Sciatic nerve (tissue), 2 donors: ENCODE data around the gene IMMP1L. TPM values are rescaled to one million over a fixed set of nuclear protein-coding genes. Genes with fewer than 3 reads are reported as not detected.

ENCODE experiments used
- ATAC-seq: fragments of 200-7000 bp; cut with Tn5 transposase; one replicate; pipeline ENCODE4 v1.9.1; 2020; ENCODE audit warnings: mild to moderate bottlenecking, moderate library complexity
- DNase-seq: peaks from one replicate; pipeline ENCODE4 v3.0.0-alpha.2; 2020; ENCODE audit warnings: low spot score
- intact Hi-C: fragments of 100-400 bp; cut with DNase I; formaldehyde crosslinking; loops from one replicate; pipeline ENCODE4 v1.14.2; 2022
- total RNA-seq: library from RNA; stranded (reverse); fragmentation: NEBNext Ultra II Directional; extraction: Animal tissue kit (Norgen Biotek cat#: 25700); gene quantifications from one replicate; pipeline ENCODE4 v1.2.1, GENCODE V29; 2021
- donor health status: DM: no; HTN: no; CAD: no.
- donor health status: DM: no; HTN: no; CAD: no.

The IMMP1L gene
- total RNA-seq, 1 donor from 2014 or later, result 18.8 TPM

- intact Hi-C loops, result loop anchor here (10.0 kb wide), 1 partner anchor 1836 kb away; no protein-coding TSS in a partner anchor
- ATAC-seq (no peak), DNase-seq (no peak)
These were observed 30.4 kb downstream of the IMMP1L start for GRCh38 chr11:31479066-31479465.

DNA sequence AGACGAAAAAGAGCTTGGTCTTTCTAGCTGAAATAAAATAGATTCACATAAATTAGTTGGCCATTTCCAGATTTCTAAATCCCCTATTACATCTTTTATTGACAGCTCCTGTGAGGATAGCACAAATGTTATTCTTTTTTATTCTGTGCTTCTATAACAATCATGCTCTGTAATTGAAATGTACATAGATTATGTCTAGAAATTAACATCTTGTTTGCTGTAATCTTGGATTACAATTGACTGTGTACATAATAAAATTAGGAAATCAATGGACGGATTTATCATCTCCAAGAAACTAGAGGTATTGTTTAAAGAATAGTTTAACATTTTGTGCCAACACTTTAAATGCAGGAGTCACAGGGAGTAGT is 31.2 kb downstream of the IMMP1L start:
- DNase-seq (no peak), ATAC-seq (no peak)
- intact Hi-C loops, result loop anchor here (10.0 kb wide), 1 partner anchor 1837 kb away; no protein-coding TSS in a partner anchor

DNA sequence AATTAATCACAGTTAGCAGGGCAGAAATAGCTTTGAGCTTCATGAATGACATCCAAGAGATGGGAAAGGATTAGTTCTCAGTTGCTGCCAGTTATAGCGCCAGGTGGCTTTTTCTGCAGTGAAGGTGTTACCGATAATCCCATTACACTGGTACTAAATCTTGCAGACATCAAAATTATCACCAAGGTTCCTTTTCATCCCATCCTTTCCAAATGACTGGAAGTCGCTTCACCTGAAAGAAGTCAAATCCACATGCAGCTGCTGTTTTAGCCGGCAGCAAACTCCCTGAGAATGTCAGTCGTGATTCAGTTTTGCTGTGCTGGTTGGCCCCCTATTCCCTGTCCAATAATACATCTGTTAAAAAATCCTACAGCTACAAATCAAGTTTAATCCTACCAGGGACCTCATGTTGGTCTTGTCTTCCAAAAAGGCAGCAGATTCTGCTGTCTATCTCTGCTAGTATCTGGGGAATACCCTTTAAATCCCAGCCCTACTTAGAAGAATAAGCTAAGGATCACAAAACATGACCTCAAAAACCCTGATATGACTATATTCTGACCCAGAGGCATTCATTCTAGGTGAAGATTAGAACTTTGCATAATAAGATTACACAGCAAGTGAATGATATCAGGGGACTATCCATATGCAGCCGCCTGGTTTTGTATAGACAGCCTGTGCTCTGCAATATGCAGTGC is 31.7 kb downstream of the IMMP1L start:
- intact Hi-C loops, result loop anchor here (10.0 kb wide), 1 partner anchor 1837 kb away; no protein-coding TSS in a partner anchor
- DNase-seq (no peak), ATAC-seq (no peak)

DNA sequence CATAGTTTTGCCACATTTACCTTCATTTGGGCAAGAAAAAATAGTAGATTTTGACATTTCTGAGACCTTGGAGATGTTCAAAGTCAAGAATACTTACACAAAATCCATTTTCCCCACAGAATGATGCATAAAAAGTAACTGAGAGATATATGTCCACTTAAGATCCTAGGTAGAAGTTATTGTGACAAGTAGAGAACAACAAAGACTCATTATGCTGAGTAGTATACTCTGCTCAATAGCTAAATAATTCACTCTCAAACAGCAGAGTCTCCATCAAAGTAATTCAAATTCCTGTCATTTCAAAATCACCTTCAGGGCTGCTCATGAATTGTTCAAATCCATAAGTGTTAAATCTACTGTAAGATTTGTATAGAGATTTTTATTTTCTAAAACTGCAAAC is 35.3 kb downstream of the IMMP1L start:
- DNase-seq, result no peak
- ATAC-seq, result no peak
- intact Hi-C loops, result loop anchor here (10.0 kb wide), 1 partner anchor 1841 kb away; no protein-coding TSS in a partner anchor

DNA sequence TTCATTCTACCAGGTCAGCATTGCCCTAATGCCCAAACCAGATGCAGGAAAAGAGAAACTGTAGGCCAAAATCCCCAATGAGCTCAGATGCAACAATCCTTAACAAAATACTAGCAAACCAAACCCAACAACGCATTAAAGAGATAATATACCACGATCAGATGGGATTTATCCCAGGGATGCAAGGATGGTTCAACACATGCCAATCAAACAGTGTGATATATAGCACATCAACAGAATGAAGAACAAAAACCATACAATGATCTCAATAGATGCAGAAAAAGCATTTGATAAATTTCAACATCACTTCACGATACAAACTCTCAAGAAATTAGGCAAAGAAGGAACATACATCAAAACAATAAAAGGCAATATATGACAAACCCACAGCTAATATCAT is 45.0 kb downstream of the IMMP1L start:
- no peak for ATAC-seq
- DNase-seq, result no peak
- intact Hi-C loops, result no loop called here

GRCh38 chr11:31455177-31455576 is 54.2 kb downstream of the IMMP1L start:
- ATAC-seq (no peak), DNase-seq (no peak)
- intact Hi-C loops, result no loop called here

GRCh38 chr11:31450841-31451240 is 58.6 kb downstream of the IMMP1L start:
- intact Hi-C loops, result no loop called here
- no peak for DNase-seq
- ATAC-seq, result no peak

- intact Hi-C loops, result no loop called here
- ATAC-seq (no peak), DNase-seq (no peak)
These were observed 60.4 kb downstream of the IMMP1L start for GRCh38 chr11:31449040-31449439.

GRCh38 chr11:31445621-31446020 is 63.8 kb downstream of the IMMP1L start:
- intact Hi-C loops, result no loop called here
- ATAC-seq, result no peak

GRCh38 chr11:31443802-31444201 is 65.6 kb downstream of the IMMP1L start:
- DNase-seq (no peak), ATAC-seq (no peak)
- intact Hi-C loops, result no loop called here

More at GRCh38 chr11:31445621-31446020, 63.8 kb downstream of the IMMP1L start:
- DNase-seq, result no peak

DNA sequence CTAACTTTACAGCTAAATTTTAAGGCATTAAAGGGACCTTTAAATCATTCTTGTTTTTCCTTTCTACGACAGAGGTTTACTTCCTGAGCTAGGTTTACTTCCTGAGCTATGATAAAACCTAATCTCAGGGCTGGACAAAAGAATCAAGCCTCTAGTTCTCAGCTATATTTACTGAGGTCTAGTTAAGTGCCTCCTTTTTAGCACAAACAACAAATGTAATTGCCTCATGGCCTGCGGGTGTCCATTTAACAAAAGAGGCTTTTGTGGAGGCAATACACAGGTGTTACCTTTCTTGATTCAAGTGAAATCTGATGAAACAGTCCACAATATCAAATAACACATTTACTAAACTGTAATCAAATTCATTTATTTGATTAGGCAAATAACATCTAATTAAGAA is 67.3 kb downstream of the IMMP1L start:
- ATAC-seq (no peak), DNase-seq (no peak)
- intact Hi-C loops, result no loop called here

- ATAC-seq (no peak), DNase-seq (no peak)
- intact Hi-C loops, result no loop called here
These were observed 68.1 kb downstream of the IMMP1L start for GRCh38 chr11:31441296-31441695.

DNA sequence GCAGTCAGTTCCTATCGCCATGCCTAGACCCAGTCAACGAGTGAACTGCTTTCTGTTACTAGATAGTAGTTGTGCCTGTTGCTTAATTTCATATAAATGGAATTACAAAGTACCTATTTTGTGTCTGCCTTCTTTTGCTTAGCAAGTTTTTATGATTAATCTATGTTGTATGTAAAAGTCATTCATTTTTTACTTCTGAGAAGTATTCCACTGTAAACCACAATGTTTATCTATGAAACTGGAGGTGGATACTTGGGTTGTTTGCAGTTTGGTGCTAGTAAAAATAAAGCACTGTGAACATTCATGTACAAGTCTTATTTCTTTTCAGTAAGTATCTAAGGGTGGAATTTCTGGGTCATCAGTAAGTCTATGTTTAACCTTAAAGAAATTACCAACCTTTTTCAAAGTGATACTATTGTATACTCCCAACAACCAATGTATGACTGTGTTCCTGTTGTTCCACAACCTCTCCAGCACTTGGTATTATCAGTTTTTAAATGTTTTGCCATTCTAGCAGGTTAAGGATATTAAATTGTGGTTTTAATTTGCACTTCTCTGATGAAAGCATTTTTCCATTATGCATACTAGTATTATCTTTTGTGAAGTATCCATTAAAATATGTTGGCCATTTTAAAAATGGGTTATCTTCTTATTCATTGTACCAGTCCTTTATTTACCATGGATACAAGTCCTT is 71.5 kb downstream of the IMMP1L start:
- ATAC-seq (no peak), DNase-seq (no peak)
- intact Hi-C loops, result no loop called here

- no peak for ATAC-seq
- intact Hi-C loops, result no loop called here
These were observed 75.6 kb downstream of the IMMP1L start for GRCh38 chr11:31433851-31434250.

DNA sequence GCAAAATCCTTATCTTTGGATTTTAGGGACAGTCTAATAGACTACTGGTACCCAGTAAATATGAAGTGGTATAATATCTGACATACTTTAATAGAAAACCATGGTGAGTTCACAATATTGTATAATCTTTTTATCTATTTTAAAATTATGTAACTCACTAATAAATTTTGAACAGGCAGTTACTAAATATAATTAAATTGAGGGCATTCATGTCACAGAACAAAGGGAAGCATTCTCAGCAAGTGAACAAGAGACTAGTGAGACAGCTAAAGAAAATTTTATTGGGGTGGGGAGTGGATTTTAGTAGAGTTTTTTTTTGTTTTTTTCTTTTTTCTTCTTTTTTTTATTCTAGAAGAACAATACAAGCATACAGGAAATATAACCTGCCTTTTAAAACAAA is 84.8 kb downstream of the IMMP1L start:
- intact Hi-C loops, result no loop called here
- ATAC-seq, result no peak
- DNase-seq, result no peak

More at GRCh38 chr11:31433851-31434250, 75.6 kb downstream of the IMMP1L start:
- no peak for DNase-seq

DNA sequence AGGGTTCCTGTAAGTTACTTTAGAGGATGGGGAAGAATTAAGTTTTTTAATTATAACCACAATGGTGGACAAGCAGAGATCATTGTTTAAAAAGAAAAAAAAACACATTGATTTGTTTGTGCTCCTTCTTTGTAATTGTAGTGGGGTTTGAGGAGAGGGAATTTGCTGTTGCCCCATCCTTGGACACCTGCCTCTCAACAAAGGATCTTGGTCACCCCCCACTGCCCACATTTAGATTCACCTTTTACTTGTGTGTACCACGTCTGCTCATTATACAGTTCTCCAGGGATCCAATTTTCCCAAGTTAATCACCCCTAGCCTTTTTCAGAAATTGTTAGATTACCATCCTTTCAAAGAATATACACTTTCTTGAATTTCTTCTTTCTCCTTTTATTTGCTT is 86.7 kb downstream of the IMMP1L start:
- DNase-seq (no peak), ATAC-seq (no peak)
- intact Hi-C loops, result no loop called here

DNA sequence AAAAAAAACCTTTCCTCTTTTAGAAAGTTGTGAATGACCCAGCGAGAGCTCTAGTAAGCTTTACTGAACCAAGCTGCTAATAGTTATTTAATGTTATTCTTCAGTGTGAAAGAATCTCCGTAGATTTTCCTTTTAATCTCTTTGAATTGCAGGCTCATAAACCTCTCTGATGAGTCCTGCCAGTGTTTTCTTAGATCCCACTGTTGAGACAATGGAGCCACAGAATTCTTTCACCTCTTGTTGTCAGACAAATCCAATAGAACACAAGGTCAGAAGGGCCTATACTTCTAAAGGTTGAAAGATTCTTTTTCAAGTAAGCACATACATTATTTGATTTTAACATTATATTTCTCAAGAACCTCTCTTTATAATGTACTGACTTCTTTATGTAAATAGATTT is 87.6 kb downstream of the IMMP1L start:
- intact Hi-C loops, result no loop called here
- ATAC-seq (no peak), DNase-seq (no peak)

DNA sequence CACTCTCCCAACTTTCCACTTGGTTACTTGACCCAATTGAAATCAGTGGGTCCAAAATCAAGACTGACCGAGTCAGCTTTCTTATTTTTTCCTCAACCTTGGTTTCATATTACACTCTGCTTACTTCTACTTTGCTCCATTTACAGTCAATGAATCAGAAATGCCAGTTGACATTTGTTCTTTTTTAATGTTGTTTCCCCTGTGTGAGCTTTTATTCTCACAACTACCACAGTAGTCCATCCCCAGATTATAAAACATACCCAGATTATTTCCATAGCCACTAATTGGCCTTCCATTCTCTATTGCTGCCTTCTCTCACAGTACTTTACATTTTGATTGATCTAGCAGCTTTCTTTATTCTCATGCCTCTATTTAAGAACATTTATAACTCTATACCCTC is 89.8 kb downstream of the IMMP1L start:
- intact Hi-C loops, result no loop called here
- no peak for ATAC-seq
- no peak for DNase-seq

DNA sequence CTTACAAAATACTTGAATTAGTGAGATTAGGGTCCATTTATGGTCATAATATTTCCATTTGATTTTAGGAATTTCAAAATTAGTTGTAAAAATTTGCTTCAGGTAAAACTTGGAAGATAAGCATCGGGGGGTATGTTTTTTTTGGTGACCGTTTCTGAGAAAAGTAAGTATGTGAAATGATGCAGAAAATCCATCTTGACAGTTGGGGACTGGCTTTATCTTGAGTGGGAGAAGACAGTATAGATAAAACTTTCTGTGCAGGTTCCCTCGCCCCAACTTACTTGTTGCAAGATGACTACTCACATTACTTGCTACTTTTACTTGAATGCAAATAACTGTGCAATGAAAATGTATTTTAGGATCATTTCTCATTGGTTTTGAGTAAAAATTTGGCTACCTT is 90.3 kb downstream of the IMMP1L start:
- ATAC-seq (no peak), DNase-seq (no peak)
- intact Hi-C loops, result no loop called here

GRCh38 chr11:31417816-31418215 is 91.6 kb downstream of the IMMP1L start:
- DNase-seq (no peak), ATAC-seq (no peak)
- intact Hi-C loops, result no loop called here

DNA sequence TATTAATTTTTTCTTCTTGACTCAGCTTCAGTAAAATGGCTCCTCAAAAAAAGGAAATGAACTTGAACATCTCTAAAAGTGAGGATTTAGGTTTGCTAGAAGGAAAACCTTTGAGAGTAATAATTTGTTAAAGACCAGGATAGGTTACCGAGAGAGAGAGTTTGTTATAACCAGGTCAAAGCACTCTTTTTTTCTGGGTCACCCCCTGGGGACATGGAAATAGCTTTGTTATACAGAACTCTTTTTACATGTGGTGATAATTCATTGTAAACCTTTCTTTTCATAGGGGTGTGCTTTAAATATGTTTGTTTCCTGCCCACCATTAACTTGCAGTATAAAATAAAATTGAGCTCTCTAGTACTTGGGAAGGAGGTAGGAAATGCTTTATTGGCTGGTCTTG is 92.1 kb downstream of the IMMP1L start:
- no peak for ATAC-seq
- DNase-seq, result no peak
- intact Hi-C loops, result no loop called here
